NK-92 (cell line): ENCODE data around the gene LPGAT1.

Experiments used
- DNase-seq: peaks from one replicate; lab custom pipeline; 2025; ENCODE audit not compliant: unreplicated experiment; lab: John Stamatoyannopoulos, UW

Gene LPGAT1

GRCh38 chr1:211828584-211829342 lies 1.8 kb downstream of the LPGAT1 start:
- DNase-seq = no peak

DNA sequence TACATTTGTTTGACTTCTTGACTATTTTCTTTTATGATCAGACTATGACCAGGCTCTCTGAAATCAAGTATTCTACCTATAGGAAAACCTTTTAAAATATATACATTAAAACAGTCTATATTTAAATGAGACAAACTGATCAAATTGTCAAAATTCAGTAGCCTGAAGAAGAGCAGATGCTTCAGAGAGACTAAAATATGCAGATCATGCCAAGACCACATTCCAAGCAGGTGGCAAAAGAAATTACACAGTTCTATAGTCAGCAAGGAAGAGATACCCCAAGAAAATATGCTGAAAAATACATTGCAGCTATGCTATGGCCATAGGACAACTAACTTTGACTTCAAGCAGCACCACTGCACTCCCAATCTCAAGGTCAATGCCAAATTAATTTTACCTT lies 3.5 kb downstream of the LPGAT1 start:
- no peak for DNase-seq

DNA sequence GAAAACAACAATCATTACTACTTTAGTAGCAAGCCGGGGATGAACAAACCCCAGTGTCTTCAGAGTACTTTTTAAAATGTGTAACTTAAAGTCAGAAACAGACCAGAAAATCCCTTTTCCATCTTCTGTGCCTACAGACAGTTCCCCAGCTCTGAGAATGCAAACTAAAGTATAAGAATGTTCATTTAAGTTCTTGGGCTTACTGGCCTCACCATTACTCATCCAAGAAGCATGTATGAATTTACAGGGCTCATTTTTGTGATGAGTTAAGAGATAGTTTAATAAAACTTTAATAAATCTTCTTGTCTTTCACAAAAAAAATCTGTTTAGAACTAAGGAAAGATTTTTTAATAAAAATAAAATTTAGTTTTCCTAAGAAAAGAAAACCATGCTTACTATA lies 4.6 kb downstream of the LPGAT1 start:
- no peak for DNase-seq

DNA sequence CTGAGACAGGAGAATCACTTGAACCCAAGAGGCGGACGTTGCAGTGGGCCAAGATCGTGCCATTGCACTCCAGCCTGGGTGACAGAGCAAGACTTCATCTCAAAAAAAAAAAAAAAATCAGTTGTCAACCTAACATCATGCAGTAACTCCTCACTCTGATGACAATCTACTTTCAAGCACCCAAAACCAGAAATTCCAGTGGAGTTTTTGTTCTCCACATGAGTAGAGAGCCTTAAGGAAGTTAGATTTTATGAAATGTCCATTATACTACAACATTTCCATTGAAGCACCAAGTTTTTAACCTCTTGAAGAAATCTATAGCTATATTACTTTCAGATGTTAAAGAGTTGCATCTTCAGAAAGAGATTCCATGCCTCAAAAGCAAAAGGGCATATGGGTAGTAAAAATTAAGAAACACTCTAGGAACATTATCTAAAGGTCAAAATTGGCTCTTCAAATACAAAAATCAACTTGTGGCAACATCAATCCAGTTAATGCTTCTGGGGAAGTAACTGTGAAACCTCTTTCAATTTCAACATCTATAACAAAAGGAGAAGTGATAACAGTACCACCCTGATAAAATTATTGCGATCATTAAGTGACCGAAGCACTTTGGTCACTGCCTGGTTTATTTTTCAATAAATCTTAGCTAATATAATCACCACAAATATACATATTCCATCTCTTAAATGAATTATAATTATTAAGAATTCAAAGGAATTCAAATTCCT lies 7.7 kb downstream of the LPGAT1 start:
- DNase-seq = no peak

GRCh38 chr1:211816586-211816985 lies 14.0 kb downstream of the LPGAT1 start:
- no peak for DNase-seq

GRCh38 chr1:211814313-211814712 lies 16.2 kb downstream of the LPGAT1 start:
- DNase-seq = no peak

DNA sequence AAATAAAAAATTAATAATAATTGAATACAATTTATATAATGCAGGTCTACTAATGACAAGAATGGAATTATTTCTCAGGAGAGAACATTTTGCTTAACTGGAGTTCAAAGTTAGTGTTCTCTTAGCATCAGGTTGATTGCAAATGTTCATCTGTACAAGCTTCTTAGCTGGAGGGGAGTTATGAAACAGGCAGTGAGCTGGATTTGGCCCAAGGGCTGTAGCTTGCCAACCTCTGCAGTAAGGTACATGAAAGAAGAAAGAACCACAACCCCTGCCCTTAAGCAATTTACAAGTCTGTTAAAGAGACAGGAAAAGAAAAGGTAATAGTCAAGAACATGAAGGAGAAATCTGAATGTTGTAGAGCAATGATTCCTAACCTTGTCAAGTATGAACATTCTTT lies 17.0 kb downstream of the LPGAT1 start:
- no peak for DNase-seq

DNA sequence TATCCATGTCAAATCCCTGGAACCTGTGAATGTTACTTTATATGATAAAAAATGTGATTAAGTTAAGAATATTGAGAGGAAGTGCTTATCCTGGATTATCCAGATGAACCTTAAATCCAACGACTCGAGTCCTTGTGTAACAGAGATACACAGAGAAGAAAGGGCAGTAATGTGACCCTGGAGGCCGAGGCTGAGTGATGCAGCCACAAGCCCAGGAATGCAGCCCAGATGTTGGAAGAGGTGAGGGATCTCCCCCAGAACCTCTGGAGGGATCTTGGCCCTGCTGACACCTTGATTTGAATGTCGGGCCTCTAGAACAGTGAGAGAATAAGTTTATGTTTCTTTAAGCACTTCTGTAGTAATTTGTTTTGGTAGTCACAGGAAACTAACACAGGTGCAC lies 18.0 kb downstream of the LPGAT1 start:
- DNase-seq = no peak

- no peak for DNase-seq
Measured at GRCh38 chr1:211811848-211812247, 18.7 kb downstream of the LPGAT1 start.

GRCh38 chr1:211811126-211811525 lies 19.4 kb downstream of the LPGAT1 start:
- DNase-seq = no peak

DNA sequence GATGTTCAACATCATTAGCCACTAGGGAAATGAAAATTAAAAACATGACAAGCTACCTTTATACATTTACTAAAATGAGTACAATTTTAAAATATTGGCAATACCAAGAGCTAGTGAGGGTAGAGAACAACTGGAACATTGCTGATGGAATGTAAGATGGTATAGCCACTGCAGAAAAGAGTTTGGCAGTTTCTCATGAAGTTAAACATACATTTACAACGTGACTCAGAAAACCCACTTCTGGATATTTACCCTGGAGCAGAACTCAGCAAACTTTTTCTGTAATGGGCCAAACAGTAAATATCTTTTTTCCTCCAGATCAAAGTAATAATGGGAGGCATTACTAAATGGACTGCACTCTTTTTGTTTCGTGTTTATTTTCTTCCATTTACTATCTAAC lies 22.1 kb downstream of the LPGAT1 start:
- DNase-seq = no peak

- DNase-seq = no peak
Measured at GRCh38 chr1:211804915-211805314, 25.6 kb downstream of the LPGAT1 start.

DNA sequence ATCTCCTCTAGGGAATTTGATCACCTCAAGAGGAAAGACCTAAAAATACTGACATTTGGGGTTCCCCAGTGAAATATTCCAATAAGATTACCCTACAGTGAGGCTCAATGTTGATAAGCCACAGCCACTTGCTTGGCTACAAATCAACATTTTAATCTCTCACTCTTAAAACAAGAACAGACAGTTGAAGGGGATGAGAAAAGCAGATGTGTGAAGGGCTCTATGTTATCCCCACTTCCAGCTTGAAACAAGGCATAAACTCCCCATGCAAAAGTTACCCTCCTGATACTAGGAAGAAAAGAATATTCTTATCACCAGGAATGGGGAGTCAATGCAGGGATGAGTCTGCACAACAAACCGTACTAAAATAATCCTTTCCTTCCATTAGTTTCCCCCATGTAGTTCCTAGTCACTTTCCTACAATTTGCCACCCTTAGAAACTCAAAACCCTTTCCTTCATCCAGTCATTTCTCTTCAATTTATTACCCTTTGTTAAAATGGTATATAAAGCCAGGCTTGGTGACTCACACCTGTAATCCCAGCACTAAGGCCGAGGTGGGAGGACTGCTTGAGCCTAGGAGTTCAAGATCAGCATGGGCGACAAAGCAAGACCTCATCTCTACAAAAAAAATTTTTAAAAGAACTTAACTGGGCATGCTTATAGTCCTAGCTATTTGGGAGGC lies 29.5 kb downstream of the LPGAT1 start:
- DNase-seq = no peak

GRCh38 chr1:211797994-211798393 lies 32.6 kb downstream of the LPGAT1 start:
- DNase-seq = no peak

GRCh38 chr1:211791979-211792378 lies 38.6 kb downstream of the LPGAT1 start:
- no peak for DNase-seq

DNA sequence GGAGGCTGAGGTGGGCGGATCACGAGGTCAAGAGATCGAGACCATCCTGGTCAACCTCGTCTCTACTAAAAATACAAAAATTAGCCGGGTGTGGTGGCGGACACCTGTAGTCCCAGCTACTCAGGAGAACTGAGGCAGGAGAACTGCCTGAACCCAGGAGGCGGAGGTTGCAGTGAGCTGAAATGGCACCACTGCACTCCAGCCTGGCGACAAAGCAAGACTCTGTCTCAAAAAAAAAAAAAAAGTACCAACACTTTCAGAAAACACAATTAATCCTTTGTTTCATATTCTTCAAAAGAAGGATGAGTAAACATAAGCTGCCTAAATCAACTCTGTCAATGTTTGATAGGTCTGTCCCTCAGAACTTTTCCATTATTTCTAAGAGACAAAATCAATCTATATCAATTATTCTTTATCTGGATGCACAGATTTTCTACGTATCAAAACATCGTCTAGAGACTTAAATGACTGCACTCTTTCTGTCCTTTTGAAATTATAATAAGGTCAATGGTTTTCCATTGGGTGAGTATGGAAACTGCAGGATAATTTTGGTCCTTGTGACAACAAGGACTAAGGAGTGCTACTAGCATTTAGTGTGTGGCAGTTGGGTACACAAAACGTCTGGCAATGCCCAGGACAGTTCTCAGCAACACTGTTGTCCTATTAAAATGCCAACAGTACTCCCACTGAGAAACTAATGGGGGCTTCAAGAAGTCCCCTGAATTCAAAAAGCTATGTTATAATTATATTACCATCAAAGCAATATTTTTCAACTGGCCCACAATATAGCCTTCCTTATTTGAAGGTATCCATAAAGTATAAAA lies 40.7 kb downstream of the LPGAT1 start:
- DNase-seq = no peak

DNA sequence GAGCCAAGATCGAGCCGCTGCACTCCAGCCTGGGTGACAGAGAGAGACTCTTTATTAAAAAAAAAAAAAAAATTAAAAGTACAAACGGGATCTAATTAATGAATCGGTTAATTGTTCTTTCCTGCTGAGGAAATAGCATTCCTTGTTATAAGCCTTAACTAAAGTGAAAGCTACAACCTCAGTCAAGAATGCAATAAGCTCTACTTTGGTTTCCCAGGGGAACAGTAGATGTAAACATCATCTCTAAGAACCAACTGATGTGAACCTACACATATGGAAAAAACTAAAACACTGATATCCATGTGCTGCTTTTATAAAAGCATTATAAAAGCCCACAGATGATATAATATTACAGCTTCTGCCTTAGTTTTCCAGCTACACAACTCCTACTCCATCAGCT lies 41.9 kb downstream of the LPGAT1 start:
- no peak for DNase-seq

GRCh38 chr1:211783897-211784296 lies 46.7 kb downstream of the LPGAT1 start:
- no peak for DNase-seq

GRCh38 chr1:211783266-211783665 lies 47.3 kb downstream of the LPGAT1 start:
- no peak for DNase-seq

DNA sequence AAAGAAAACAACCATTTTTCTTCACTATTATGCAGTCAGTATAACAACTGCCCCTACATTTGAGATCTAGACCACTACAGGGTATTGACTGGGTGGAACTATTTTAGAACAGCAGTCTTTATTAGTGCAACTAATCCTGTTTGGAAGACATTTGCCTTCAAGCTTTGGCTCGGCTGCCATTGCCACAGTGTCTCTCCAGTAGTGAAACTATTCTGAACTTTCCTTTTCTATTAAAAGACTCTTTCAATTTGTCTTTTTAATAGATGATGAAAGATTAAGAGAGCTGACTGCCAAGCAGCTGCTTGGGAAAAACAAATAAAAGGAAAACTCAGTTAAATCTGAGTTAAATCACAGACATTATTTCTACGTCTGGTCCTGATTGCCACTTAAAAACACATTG lies 49.3 kb downstream of the LPGAT1 start:
- DNase-seq = no peak

- DNase-seq = no peak
Measured at GRCh38 chr1:211775170-211775569, 55.4 kb downstream of the LPGAT1 start.
